KBM-7 (cell line): ENCODE data around the gene SH2B2.
"Not testable (repeated sequence)": the region's sequence is repeated elsewhere in the genome, so short reads cannot be mapped to it uniquely, and the experiment has no call there.

Experiments
- DNase-seq: peaks from one replicate; pipeline ENCODE4 v3.0.0-alpha.2; 2015
- in situ Hi-C: fragments of 300-500 bp; cut with MboI; formaldehyde crosslinking; loops from 2 replicates; pipeline ENCODE4 v1.14.3; 2020; ENCODE audit warnings: low sequenced_read_pairs, low pct_unique_long_range_greater_than_20kb, mixed read lengths

Gene SH2B2

DNA sequence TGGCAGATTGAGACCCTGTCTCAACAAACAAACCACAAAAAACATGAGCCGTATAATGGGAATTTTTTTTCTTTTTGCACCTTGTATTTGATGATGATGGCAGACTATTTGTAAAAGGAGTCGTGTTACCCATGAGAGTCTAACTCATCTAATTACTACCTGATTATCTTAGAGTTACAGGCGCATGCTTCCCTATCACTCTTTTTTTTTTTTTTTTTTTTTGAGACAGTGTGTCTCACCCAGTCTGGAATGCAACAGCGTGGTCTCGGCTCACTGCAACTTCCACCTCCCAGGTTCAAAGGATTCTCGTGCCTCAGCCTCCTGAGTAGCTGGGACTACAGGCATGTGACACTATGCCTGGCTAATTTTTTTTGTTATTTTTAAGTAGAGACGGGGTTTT lies 78.7 kb downstream of the SH2B2 start:
- in situ Hi-C loops, DNase-seq: not testable (repeated sequence)

GRCh38 chr7:102370038-102370437 lies 83.4 kb downstream of the SH2B2 start:
- in situ Hi-C loops, result not testable (repeated sequence)

More at GRCh38 chr7:102370038-102370437, 83.4 kb downstream of the SH2B2 start:
- not testable (repeated sequence) for DNase-seq
